LNCaP clone FGC (cell line): ENCODE data around the gene VGLL3.

Experiments used
- DNase-seq: peaks from one replicate; pipeline ENCODE4 v3.0.0-alpha.2; 2011; ENCODE audit warnings: low read depth
- H3K4me3 ChIP-seq: 2 replicates; pipeline ENCODE4 v1.5.1; 2011; ENCODE audit warnings: mild to moderate bottlenecking, low read depth, low read length, control low read depth
- TF ChIP-seq, protein P1 (sequence below): IDR thresholded peaks from 2 replicates; pipeline ENCODE4 v1.5.1; 2012; ENCODE audit warnings: mild to moderate bottlenecking; ENCODE audit not compliant: control insufficient read depth, insufficient read depth; ENCODE audit errors: extremely low read depth

VGLL3 gene

DNA sequence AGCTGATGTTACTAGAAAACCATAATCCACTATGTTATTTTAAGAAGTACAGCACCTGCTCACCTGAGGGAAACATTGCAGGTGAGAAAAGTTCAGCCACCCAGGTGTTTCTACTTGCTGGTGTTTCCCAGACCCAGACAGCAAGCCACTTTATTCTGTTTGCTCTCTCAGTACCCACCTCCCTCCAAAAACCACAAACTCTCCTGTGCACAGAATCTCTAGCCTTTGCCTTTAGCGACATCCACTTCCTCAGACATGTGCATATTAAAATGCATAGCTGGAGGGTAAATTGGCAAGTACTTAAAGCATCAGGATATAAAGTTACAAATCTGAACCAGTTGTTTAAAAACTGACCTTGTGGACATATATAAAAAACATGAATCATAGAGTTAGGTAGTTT lies 36.7 kb downstream of the VGLL3 start:
- H3K4me3 ChIP-seq: no peak overlapping the region
- no peak for DNase-seq

DNA sequence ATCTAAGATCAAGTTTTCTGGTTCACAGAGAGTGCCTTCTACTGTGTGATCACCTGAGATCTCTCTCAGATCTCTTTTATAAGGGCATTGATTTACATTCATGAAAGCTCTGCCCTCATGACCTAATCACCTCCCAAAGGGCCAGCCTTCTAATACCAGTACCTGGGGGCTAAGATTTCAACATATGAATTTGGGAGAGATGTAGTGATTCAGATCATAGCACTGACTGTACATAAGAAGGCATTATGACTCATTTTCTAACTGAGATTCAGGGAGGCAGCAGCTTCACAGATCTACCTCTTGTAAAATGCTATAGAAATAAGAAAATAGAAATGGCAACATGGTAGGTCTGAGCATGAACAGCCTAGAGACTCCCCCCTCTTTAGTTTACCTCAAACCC lies 39.6 kb downstream of the VGLL3 start:
- H3K4me3 ChIP-seq: no peak overlapping the region
- DNase-seq: no peak
- TF ChIP-seq, protein P1, sequence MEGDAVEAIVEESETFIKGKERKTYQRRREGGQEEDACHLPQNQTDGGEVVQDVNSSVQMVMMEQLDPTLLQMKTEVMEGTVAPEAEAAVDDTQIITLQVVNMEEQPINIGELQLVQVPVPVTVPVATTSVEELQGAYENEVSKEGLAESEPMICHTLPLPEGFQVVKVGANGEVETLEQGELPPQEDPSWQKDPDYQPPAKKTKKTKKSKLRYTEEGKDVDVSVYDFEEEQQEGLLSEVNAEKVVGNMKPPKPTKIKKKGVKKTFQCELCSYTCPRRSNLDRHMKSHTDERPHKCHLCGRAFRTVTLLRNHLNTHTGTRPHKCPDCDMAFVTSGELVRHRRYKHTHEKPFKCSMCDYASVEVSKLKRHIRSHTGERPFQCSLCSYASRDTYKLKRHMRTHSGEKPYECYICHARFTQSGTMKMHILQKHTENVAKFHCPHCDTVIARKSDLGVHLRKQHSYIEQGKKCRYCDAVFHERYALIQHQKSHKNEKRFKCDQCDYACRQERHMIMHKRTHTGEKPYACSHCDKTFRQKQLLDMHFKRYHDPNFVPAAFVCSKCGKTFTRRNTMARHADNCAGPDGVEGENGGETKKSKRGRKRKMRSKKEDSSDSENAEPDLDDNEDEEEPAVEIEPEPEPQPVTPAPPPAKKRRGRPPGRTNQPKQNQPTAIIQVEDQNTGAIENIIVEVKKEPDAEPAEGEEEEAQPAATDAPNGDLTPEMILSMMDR: no peak

More for the DNA sequence above, 36.7 kb downstream of the VGLL3 start:
- TF ChIP-seq, protein P1: no peak

DNA sequence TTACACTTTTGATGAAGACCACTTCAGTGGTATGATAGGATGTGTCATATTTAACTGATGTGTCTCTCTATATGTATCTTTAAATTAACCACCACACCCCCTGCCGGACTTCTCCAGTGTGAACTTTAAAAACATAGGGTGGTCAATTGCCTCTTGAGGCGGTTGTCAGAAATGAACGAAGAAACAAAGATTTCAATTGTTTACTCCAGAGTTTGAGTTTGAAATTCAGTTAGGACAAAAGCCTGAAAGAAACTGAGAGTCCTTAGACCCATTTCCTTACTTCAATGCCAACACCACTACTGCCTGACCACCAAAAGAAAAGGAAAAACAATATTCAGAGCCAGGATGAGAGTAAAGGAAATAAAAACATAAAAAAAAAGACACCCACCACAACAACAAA lies 40.2 kb downstream of the VGLL3 start:
- no peak for DNase-seq
- TF ChIP-seq, protein P1: no peak
- H3K4me3 ChIP-seq: no peak overlapping the region

DNA sequence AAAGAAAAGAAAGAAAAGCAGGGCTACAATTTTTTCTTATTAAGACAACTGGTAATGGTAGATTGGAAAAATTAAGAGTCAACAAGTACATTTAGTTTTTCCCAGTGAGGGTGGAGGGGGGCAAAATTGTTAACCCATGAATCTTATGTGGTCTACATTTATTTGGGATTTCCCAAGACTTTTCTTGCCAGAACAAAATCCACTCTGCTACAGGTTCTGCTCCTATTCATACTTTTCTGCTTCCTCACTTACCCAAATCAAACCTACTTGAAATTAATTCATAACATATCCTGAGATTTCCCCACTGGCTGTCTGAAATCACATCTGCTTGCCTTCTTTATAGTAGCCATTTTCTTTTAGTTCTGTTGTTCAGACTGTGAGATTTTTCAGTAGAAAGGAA lies 41.1 kb downstream of the VGLL3 start:
- TF ChIP-seq, protein P1: no peak
- H3K4me3 ChIP-seq: no peak overlapping the region
- DNase-seq: no peak

DNA sequence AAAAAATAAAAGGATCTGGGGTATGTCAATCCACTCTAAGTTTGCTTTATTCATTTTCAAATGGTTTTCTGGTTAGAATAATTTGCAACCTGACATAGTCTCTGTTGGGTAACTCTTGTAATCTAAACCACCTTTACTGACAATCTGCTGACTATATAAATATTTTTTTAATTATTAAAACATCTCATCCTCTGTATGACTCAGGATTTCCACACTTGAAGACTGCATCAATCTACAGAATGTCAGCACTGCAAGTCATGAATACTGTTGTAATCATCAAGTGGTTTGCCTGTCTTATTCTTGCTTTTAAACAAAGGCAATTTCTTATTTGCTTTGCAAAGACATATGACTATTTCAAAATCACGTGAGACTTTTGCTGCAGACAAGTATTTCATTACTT lies 42.1 kb downstream of the VGLL3 start:
- TF ChIP-seq, protein P1: no peak
- DNase-seq: no peak
- H3K4me3 ChIP-seq: no peak overlapping the region

DNA sequence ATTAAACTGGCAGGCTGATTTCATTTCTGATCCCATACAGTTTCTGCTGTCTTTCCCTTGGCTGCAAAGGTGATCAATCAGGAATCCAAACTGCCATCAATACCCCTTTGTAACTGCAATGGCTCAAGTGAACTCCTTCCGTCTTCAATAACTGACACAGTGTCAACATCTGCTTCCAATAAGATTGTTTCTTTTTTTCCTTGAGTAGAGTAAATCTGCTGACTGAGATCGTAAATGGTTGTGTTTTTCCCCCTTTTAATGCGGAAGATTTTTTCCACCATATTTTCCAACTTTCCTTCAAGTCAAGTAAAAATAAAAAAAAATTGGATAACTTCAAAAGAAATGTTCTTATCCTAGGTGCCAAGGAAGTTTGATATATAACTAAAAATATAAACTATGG lies 48.7 kb downstream of the VGLL3 start:
- no peak overlapping the region for H3K4me3 ChIP-seq
- DNase-seq: no peak
- TF ChIP-seq, protein P1: no peak

DNA sequence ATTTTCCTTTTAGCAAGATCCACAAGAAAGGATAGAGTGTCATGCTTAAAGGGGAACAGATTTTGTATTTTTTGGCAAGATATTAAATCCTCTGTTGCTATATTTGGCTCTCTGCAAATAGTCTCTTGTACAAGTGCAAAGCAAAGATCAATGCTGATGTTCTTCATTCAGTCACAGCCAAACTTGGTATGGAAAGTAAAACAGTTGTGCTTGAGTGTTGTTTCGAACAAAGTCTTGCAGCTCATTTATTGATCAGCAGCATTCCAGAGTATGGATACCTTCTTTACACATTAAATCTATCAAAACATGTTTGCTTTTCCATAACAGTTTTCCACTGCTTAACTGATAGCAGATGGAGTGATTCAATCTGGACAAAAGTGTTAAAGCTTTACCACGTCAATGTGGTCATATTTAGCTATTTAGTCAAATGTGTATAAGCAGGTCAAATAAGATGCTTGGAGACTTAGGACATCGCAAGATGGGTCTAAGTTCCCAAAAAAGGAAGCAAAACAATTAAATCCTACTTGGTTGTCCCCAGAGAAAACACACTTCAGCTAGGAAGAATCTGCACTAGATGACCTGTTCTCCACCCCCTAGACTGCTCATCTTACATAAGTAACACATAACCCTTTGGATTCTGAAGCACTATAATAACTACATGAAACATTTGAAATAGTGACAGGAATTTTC lies 52.4 kb downstream of the VGLL3 start:
- DNase-seq: no peak
- H3K4me3 ChIP-seq: no peak overlapping the region
- TF ChIP-seq, protein P1: no peak
